Retina (tissue), 1 donor: ENCODE results near the gene MTCH2.
"Not testable (repeated sequence)": the region's sequence is repeated elsewhere in the genome, so short reads cannot be mapped to it uniquely, and the experiment has no call there.

Source experiments
- DNase-seq: peaks from one replicate; pipeline ENCODE4 v3.0.0-alpha.2; 2016

The MTCH2 gene

DNA sequence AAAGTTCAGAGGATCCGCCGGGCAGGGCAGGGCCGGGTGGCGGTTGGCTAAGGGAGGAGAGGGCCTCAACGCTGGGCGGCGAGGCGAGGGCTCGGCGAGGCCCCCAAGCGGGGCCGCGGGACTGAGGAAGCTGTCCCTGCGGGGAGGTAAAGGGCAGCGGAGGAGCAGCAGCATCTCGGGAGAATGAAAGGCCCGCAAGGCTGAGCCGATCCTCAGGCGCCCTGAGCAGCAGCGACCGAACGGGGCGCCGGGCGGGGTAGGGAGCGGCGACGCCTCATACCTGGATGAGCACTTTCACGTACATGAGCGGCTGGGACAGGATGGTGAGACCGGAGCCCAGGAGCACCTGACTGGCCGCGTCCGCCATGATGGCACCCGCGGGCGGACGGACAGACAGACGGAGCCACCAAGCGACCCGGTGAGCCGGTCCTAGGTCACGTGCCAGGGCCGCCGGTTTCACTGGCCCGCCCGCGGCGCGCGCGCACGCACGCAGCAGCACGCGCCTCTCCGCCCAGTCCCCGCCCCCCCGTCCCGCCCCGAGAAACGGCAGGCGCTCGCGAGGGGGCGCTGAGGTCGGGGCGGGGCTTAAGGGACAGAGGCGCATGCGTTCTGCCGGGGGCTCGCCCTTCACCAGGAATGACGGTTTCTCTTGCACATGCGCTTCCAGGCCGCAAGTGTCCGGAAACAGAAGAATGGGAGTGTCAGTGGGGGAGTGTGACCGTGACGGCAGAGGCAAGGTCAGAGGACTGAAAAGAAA lies at the start of gene MTCH2:
Gene MTCH2, minus strand, starts transcription at position 461 of the 757 bp plus-strand sequence. Its CDS starts 94 bp downstream, at position 367.
- DNase-seq: peak; percentile 97

DNA sequence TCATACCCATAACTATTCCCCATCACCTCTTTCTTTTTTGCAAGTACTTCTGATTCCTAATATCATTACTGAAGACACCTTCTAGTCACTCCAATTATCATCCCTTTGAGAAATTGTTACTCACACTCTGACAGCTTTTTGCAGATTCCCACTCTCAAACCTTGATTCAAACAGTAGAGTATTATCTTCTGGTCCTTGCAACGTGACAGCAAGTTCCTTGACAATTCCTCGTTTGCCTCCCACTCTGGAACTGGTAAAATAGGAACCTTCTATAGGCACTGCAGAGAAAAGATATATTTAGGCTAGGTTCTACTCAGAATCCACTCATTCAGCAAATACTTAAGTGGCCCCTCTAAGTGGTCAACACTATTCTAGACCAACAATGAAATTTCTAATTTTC lies 49.6 kb upstream of the MTCH2 start:
- no peak for DNase-seq

DNA sequence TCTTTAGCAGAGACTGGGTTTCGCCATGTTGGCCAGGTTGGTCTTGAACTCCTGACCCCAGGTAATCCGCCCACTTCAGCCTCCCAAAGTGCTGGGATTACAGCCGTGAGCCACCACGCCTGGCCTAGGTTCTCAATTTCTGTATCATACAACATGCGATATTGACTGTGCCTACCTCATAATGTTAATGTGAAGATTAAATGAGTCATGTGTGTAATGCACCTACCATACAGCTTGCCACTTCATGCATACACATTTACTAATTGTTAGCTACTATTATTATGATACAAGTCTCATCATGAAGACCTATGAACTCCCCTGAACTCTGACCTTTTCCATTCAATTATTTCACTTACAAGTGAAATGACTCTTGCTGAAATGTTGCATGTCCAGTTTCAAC lies 47.1 kb upstream of the MTCH2 start:
- no peak for DNase-seq

DNA sequence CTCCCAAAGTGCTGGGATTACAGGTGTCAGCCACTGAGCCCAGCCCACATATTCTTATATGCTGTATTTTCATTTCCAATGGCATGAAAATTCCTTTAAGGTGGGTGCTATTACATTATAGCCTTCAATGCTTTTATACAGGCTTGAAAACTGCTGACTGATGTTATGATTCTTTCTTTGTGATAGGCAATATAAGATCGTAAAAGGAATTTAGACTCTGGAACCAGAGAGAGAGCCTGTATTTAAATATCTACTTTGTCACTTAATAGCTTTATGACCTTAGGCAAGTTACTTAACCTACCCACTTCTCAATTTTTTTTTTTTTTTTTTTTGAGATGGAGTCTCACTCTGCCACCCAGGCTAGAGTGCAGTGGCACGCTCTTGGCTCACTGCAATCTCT lies 46.6 kb upstream of the MTCH2 start:
- no peak for DNase-seq

DNA sequence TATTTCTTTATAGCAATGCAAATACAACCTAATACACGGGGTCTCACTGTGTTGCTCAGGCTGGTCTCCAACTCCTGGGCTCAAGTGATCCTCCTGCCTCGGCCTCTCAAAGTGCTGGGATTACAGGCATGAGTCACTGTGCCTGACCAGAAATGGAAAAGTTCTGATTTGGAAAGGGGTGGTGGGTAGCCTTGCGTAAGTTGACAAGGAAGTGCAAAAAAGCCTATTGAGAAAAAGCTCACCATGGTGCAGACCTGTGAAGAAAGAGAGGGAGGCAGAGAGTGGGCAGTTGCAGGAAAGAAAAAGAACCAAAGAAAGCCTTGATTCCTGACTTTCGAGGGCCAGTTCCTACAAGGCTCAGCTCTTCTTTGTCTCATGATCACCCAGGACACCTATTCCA lies 45.8 kb upstream of the MTCH2 start:
- no peak for DNase-seq

DNA sequence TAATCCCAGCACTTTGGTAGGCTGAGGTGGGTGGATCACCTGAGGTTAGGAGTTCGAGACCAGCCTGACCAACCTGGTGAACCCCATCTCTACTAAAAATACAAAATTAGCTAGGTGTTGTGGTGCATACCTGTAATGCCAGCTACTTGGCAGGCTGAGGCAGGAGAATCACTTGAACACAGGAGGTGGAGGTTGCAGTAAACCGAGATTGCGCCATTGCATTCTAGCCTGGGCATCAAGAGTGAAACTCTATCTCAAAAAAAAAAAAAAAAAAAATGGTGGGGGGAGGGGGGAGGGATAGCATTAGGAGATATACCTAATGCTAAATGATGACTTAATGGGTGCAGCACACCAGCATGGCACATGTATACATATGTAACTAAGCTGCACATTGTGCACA lies 44.3 kb upstream of the MTCH2 start:
- DNase-seq: not testable (repeated sequence)

DNA sequence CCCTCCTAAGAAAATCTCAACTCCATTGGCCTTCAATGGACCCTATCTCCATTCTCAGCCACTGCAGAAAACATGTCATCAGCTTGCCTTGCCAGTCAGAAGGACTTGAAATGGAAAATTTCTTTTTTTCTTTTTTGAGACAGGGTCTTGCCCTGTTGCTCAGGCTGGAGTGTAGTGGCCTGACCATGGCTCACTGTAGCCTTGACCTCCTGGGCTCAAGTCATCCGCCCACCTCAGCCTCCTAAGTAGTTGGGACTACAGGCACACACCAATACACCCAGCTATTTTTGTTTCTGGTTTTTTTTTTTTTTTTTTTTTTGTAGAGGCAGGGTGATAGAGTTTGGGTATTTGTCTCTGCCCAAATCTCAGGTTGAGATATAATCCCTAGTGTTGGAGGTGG lies 43.8 kb upstream of the MTCH2 start:
- no peak for DNase-seq

DNA sequence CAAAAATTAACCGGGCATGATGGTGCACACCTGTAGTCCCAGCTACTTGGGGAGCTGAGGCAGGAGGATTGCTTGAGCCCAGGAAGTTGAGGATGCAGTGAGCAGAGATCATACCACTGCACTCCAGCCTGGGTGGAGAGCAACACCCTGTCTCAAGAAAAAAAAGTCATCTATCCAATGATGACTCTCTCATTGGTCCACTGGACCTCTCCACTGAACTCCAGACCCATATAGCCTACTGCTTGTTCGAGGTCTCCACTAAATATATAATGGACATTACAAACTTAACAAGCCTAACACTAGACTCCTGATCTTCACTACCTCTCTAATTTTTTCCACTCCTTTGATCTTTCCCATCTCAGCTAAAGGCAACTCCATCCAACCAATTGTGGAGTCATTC lies 33.5 kb upstream of the MTCH2 start:
- DNase-seq: no peak

DNA sequence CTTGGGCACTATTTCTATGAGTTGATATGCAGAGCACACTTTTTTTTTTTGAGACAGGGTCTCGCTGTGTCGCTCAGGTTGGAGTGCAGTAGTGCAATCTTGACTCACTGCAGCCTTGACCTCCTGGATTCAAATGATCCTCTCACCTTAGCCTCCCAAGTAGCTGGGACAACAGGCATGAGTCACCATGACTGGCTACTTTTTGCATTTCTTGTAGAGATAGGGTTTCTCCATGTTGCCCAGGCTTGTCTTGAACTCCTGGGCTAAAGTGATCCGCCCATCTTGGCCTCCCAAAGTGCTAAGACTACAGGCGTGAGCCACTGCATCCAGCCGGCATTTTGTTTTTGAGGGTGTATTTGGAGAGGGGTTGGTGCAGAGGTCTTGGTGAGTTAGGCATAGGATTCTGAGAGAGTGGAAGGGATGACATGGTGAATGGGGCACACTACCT lies 29.9 kb upstream of the MTCH2 start:
- no peak for DNase-seq

DNA sequence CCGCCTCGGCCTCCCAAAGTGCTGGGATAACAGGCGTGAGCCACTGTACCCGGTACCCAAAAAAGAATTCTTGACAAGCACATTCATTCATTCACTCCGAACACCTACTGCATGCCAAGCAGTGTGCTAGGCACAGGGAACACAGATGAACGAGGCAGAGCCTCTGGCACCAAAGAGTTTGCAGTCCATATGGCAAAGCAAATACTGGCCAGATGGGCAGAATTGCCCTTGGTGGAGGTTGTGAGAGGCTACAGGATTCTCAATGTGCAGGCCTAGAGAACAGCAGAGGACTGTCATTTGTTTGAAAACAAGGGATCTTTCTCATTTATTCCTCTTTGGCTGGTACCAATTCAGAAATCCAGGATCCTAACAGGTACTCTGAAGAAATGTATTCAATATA lies 27.5 kb upstream of the MTCH2 start:
- DNase-seq: no peak

DNA sequence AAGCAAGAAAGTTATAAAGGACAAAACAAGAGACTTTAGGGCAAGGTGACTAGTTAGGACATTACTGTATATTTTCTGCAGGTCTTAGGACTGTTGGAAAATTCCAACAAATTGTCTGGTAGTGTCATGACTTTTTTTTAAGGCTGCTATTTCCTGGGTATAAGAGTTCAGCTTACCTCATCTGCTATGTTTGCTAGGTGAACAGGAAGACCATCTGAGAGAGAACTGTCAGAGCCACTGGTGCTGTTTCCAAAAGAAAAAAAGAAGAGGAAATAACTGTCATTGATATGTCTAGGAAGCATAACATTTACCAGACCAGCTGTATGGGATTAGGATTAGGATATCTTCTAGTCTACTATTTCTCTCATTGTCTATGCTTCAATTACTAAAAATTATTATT lies 26.3 kb upstream of the MTCH2 start:
- DNase-seq: no peak

DNA sequence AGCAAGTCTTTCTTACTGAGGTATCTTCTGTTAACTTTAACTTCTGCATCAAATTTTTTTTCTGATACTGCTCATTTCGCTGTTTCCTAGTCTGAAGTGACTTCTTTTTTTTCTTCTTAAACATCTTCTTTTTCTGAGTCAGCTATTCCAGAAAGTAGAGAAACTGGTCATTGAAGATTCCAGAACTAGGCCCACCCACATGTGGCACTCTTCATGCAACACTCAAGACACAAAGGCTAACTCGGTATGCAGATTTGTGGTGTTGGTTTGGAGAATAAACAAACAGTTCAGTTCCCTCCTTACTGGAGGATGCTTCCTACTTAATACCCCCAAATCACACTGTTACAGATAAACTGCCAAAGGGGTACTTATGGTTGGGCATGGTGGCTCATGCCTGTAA lies 25.2 kb upstream of the MTCH2 start:
- no peak for DNase-seq

DNA sequence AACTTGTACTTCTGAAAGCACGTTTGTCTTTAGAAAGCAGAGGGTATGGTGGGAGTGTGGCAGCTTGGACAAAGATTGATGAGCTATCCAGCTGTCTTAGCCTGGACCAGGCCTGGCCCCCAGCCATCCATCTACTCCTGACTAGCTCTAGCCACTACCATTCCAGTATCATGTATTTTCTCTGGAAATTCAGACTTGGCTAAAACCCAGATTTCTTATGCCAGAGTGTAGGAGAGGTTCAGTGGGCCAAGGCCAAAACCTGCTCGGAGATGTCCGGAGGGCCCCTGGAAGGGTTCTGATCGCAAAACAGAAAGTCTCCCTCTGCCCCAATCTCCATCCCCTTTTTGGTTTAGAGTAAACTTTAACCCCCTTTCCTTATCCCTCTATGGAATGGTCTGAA lies 24.8 kb upstream of the MTCH2 start:
- DNase-seq: no peak

DNA sequence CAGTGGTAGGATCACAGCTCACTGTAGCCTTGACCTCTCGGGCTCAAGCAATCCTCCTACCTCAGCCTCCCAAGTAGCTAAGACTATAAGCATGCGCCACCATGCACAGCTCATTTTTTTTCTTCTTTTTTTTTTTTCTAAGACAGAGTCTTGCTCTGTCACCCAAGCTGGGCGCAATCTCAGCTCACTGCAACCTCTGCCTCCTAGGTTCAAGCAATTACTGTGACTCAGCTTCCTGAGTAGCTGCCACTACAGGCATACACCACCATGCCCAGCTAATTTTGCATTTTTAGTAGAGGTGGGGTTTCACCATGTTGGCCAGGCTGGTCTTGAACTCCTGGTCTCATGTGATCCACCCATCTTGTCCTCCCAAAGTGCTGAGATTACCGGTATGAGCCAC lies 22.6 kb upstream of the MTCH2 start:
- not testable (repeated sequence) for DNase-seq

DNA sequence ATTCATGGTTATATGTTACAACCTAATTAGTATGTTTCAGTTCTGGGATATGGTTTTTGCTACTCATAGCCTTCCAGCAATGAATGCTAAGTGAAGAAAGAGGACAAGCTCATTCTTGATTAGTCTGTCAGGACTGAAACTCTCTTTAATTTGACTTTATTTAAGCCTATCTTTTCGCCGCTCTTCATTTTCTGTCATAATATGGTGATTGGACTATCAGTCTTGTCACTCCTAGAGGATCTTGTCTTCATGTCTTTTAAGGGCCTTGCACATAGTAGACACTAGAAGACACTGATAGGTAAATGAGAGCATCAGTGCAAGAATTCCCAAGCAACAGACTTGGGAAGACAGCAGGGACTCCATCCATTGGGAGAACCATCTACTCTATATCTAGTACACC lies 18.9 kb upstream of the MTCH2 start:
- no peak for DNase-seq

DNA sequence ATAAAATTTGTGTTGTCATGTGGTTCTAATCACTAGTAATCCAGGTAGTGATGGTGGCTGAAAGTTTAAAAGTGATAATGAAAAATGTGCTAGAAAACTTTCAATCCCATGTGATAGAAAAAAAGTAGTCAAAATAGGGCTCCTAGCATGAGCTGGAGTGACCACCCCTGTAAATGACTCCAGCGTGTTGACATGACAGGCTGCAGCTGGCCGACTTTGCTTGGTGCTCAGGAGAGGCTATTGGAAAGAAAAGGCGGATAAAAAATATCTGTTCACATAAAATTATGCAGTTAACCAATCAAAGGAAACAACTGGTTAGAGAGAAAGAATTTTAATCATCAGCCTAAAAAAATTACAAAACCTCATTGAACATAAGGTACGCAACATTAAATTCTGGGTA lies 16.9 kb upstream of the MTCH2 start:
- DNase-seq: no peak

DNA sequence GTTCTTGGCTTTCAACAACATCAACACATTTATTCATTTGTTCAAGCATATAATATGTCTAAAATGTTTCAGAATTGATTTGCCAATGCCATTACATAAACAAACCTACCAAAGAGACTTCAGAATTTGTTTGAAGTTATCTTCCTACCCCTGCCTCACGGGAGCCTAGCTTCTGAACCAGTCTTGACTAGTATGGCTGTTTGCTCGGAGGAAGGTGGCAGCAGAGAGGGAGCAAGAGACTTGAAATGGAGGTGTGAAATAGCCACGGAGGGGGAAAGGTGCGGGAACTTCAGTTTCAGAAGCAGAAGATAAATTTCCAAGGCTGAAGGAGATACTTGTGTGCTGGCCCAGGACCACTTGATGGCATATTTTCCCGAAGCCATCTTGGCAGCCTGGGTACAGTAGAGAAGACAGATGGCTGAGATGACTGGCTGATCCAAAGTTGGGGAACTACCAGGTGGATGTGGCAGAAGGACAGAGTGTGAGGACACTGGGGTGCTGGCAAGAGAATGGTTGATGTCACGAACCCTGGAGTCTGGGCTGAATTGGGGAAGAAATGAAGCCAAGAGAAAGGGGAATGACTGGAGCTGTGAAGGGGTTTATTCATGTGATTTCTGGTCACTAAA lies 14.0 kb upstream of the MTCH2 start:
- DNase-seq: no peak

DNA sequence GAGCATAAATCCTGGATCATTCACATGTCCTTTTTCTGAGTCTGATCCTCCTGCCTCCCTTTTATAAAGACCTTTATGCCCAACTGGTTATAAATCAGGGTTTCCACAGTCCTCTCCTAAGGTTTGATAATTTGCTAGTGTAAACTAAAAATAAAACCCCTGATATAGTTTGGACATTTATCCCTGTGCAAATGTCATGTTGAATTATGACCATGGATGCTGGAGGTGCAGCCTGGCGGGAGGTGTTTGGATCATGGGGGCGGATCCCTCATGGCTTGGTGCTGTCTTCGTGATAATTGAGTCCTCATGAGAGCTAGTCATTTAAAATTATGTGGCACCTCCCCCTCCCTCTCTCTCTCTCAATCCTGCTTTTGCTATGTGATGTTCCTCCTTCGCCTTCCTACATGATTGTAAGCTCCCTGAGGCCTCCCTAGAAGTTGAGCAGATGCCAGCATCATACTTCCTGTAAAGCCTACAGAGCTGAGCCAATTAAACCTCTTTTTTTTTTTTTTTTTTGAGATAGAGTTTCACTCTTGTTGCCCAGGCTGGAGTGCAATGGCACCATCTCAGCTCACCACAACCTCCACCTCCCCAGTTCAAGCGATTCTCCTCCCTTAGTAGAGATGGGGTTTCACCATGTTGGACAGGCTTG lies 9.6 kb upstream of the MTCH2 start:
- DNase-seq: no peak

DNA sequence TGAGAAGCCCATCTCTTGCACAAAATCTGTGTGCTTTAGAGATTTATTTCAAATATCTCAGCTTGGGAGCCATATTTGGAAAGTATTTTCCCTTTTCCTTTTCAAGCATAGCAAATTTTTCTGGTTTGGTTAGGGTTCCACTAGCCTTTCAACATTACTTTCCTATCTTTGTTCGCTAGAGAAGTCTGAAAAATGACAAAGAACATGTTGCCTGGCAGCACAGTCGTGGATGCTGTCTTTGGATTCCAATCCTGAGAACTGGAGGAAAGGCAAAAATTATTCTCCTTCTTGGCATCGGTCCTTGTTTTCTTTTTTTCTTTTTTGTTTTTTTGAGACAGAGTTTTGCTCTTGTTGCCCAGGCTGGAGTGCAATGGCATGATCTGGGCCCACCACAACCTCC lies 6.9 kb upstream of the MTCH2 start:
- no peak for DNase-seq

DNA sequence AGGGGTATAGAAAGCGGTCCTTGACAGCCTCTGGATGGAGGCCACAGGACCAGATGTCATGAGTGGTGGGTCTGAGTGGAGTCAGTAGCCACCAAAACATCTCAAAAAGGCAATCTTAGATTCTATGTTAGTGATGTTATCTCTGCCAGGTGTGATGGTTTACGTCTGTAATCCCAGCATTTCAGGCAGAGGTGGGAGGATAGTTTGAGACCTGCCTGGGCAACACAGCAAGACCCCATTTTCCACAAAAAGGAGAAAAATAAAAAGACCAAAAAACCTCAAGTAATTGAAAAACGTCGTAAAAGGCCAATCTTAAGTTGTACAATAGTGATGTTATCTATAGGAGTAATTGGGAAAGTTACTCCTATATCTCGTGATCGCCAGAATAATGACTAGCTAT lies 3.7 kb upstream of the MTCH2 start:
- DNase-seq: no peak

DNA sequence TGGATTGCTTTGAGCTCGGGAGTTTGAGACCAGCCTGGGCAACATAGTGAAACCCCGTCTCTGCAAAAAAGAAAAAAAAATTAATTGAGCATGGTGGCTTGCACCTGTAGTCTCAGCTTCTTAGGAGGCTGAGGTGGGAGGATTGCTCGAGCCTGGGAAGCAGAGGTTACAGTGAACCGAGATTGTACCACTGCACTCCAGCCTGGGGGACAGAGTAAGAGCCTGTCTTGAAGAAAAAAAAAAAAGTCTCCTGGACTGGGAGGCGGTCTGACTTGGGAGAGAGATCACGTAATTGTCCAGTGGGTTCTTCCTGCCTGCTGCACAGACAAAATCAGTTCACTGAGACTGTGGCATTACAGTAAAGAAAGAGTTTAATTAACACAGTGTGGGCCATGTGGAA lies 3.1 kb upstream of the MTCH2 start:
- no peak for DNase-seq

DNA sequence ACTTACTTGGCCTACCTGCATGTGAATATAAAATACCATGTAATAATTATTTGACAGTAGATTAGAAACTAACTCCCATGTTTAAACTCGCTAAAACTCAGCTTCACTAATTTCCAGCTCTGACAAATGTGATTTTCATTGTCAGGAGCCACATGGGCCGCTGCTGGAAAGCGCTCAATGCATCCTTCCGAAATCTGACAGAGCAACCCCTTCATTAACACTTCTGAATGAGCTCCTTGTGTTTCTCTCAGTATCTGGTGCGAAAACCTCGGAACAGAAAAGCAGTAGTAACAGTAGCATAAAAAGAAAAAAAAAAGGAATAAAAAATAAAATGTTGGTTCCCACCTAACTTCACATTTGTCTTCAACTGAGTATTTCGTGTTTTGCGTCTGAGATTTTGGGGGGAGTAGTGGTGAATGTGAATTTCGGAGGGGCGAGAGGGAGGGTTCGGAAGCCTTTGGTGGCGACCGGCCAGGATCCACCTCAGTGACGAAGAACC lies 710 bp downstream of the MTCH2 start:
- no peak for DNase-seq

DNA sequence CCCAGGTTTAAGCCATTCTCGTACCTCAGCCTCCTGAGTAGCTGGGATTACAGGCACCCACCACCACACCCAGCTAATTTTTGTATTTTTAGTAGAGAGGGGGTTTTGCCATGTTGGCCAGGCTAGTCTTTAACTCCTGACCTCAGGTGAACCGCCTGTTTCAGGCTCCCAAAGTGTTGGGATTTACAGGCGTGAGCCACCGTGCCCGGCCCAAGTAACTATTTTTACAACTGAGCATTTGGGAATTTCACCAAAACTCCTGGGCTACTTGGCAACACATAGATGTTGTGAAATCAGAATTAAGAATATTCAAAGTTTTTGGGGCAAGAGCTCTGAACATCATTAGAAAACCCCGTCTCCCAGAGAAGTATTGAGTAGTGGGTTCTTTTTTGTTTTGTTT lies 1.9 kb downstream of the MTCH2 start:
- DNase-seq: not testable (repeated sequence)

DNA sequence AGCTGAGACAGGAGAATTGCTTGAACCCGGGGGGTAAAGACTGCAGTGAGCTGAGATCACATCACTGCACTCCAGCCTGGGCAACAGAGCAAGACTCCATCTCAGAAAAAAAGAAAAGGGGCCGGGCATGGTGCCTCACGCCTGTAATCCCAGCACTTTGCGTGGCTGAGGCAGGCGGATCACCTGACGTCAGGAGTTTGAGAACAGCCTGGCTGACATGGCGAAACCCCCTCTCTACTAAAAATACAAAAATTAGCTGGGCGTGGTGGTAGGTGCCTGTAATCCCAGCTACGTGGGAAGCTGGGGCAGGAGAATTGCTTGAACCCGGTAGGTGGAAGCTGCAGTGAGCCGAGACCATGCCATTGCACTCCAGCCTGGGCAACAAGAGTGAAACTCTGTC lies 6.0 kb downstream of the MTCH2 start:
- not testable (repeated sequence) for DNase-seq
